Right lobe of liver (tissue), 4 donors: ENCODE results near the gene CYP46A1.
"Not testable (repeated sequence)": the region's sequence is repeated elsewhere in the genome, so short reads cannot be mapped to it uniquely, and the experiment has no call there.

ENCODE experiments used
- CTCF ChIP-seq, 4 donors: fragments of 200-600 bp in 3 of 4; fragments of 450-650 bp in 1 of 4; IDR thresholded peaks; one replicate each; pipeline versions ENCODE4 v1.5.1 to v1.8.0; 2016 to 2022; ENCODE audit warnings: antibody characterized with exemption in 4 of 4, mild to moderate bottlenecking in 2 of 4
- POLR2A ChIP-seq: fragments of 450-650 bp; IDR thresholded peaks from one replicate; pipeline ENCODE4 v1.6.1; 2017; ENCODE audit warnings: antibody characterized with exemption, mild to moderate bottlenecking
- donor health status: DM: no; HTN: no; CAD: no.
- donor health status: DM: no; HTN: no; CAD: no.
- donor health status: DM: no; HTN: yes; CAD: no.

DNA sequence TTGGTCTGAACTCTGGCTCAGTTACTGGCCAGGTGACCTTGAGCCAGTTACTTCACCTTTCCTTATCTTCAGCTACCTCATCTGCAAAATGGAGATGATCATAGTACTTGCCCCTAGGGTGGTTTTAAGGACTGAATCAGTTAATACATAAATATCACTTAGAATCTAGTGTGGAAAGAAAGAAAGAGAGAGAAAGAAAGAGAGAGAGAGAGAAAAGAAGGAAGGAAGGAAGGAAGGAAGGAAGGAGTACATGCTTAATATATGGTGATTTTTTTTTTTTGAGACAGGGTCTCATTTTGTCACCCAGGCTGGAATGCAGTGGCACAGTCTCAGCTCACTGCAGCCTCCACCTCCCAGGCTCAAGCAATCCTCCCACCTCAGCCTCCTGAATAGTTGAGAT is 22.9 kb upstream of the CYP46A1 start:
- not testable (repeated sequence) for TF ChIP-seq CTCF (IDR thresholded peaks at IDR 0.05); POLR2A
